Osteoblast (primary cell): ENCODE results near the gene ING4. TPM values are rescaled to one million over a fixed set of nuclear protein-coding genes. Genes with fewer than 3 reads are reported as not detected.

ENCODE experiments used
- DNase-seq: peaks from one replicate; pipeline ENCODE4 v3.0.0; 2011; ENCODE audit warnings: low spot score, mixed read lengths; ENCODE audit not compliant: insufficient read length; ENCODE audit errors: missing footprints
- H2AFZ ChIP-seq: 2 replicates; pipeline ENCODE4 v1.6.0; 2011; ENCODE audit warnings: mild to moderate bottlenecking, low read length
- H3K27ac ChIP-seq: 2 replicates; pipeline ENCODE4 v1.5.1; 2011; ENCODE audit warnings: mild to moderate bottlenecking, low read depth, low read length, moderate library complexity
- H3K27me3 ChIP-seq: 2 replicates; pipeline ENCODE4 v1.6.0; 2012; ENCODE audit warnings: mild to moderate bottlenecking, control low read depth, inconsistent platforms, low read length, moderate library complexity; ENCODE audit not compliant: insufficient read depth
- H3K36me3 ChIP-seq: 2 replicates; pipeline ENCODE4 v1.5.1; 2011; ENCODE audit warnings: mild to moderate bottlenecking, low read length, control low read depth, moderate library complexity; ENCODE audit not compliant: insufficient read depth
- H3K4me1 ChIP-seq: 2 replicates; pipeline ENCODE4 v1.5.1; 2011; ENCODE audit warnings: mild to moderate bottlenecking, low read length, control low read depth, moderate library complexity; ENCODE audit not compliant: insufficient read depth
- H3K4me2 ChIP-seq: 2 replicates; pipeline ENCODE4 v1.6.0; 2011; ENCODE audit warnings: mild to moderate bottlenecking, low read length; ENCODE audit not compliant: insufficient read depth
- H3K4me3 ChIP-seq: fragments of 200-600 bp; sonication (generic); 3 replicates; pipeline ENCODE4 v1.5.1; 2012; ENCODE audit warnings: mild to moderate bottlenecking, low read length, inconsistent platforms; ENCODE audit not compliant: insufficient read depth
- H3K79me2 ChIP-seq: 2 replicates; pipeline ENCODE4 v1.6.0; 2012; ENCODE audit warnings: mild to moderate bottlenecking, low read length, control low read depth, inconsistent platforms; ENCODE audit not compliant: insufficient read depth
- H3K9me3 ChIP-seq: 2 replicates; pipeline ENCODE4 v1.5.1; 2011; ENCODE audit warnings: low read depth, low read length, control low read depth
- H4K20me1 ChIP-seq: 2 replicates; pipeline ENCODE4 v1.6.0; 2012; ENCODE audit warnings: mild to moderate bottlenecking, low read length, control low read depth; ENCODE audit not compliant: insufficient read depth
- CTCF ChIP-seq: IDR thresholded peaks from 2 replicates; pipeline ENCODE4 v1.5.1; 2011; ENCODE audit warnings: mild to moderate bottlenecking, low read depth, low read length, moderate library complexity; ENCODE audit errors: extremely low read depth
- total RNA-seq: library from RNA; depleted of rRNA; stranded (reverse); fragments of >200 nt; gene quantifications from 2 replicates; pipeline ENCODE4 v1.2.3, GENCODE V29; 2012

The ING4 gene
- total RNA-seq, 1 donor, result 53.6 TPM

DNA sequence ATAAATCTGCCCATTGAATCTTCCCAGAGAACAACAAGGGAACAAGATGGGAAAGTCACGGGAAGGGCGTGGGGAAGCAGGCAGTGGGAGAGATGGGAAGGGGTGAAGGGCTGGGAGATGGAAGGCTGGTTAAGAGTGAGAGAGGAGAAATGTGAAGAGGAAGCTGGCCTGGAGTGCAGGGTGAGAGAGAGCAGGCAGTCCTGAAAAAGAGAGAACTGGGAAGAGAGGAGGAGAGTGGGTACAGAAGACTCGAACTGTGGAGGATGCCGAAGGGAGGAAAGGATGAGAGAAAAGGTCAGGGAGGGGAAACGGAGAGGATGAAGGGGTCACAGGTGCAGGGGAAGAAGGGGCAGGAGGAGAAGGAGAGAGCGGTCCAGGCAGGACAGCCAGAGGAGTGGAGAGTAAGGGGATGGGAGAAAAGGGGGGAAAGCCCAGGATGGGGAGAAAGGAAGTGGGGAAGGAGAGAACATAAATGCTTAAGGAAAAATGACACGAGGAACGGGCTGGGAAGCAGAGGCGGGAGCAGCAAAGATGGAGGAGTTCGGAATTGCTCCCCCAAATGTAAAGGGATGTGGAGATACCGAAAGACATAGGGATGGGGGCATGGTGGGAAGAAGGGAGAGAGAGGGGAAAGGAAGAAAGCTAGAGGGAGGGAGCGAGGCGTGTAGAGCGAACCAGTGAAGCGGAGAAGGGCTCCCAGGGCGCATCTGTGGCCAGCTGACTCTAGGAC lies 36.5 kb upstream of the ING4 start:
- H3K9me3 ChIP-seq, result no peaks in the 10 kb centered on the region
- no peaks in the 10 kb centered on the region for H3K79me2 ChIP-seq
- H3K36me3 ChIP-seq, result no peaks in the 10 kb centered on the region
- H2AFZ ChIP-seq, result peak overlapping the region; percentile 49
- DNase-seq, result peak; percentile 69
- H3K27me3 ChIP-seq, result peaks cover 50% of the 10 kb centered on the region
- H4K20me1 ChIP-seq, result no peaks in the 10 kb centered on the region
- H3K4me3 ChIP-seq, result peak overlapping the region; percentile 66
- H3K4me1 ChIP-seq, result peaks cover 5% of the 10 kb centered on the region
- no peak overlapping the region for H3K27ac ChIP-seq
- peak overlapping the region; percentile 76 for H3K4me2 ChIP-seq
- TF ChIP-seq CTCF, result no peak

DNA sequence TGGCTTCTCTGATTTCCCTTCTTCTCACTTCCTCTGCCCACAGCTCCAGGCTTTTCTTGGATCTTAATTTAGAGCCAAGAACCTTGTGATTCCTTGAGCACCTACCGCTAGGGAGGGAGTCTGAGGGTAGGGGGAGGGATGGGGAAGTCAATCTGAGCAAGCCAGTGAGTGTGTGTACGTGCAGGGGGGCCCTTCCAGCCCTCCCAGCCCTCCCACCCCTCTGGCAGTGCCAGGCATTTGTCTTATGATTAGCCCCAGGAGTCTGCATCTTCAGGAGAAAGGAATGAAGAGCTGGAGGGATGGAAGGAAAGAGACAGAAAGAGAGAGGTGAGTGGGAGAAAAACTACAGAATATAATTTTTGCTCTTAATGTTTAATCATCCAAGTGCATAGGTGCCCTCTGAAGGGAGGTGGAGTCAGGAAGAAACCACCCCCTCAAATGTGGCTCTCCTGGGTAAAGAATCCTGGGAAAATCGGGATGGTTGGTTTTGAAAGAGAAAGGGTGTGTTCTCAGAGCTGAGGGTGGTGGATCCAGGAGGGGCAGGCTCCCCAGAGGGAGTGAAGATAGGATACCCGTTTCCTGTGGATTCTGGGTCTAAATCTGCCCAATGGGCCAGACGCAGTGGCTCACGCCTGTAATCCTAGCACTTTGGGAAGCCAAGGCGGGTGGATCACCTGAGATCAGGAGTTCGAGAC lies 35.6 kb upstream of the ING4 start:
- Histone ChIP-seq H3K4me3 (no peak overlapping the region), H3K27me3 (peaks cover 45% of the 10 kb centered on the region), H3K27ac (no peak overlapping the region), H3K79me2 (no peaks in the 10 kb centered on the region), H3K36me3 (no peaks in the 10 kb centered on the region), H3K4me1 (peaks cover 5% of the 10 kb centered on the region), H3K4me2 (no peak overlapping the region), H4K20me1 (no peaks in the 10 kb centered on the region), H3K9me3 (no peaks in the 10 kb centered on the region), H2AFZ (no peak overlapping the region)
- peak; percentile 74 for DNase-seq
- TF ChIP-seq CTCF, result no peak

- Histone ChIP-seq H3K36me3 (no peaks in the 10 kb centered on the region), H2AFZ (no peak overlapping the region), H3K4me1 (peaks cover 5% of the 10 kb centered on the region), H3K4me3 (no peak overlapping the region), H3K4me2 (no peak overlapping the region), H3K27ac (no peak overlapping the region), H3K27me3 (peaks cover 41% of the 10 kb centered on the region), H3K79me2 (no peaks in the 10 kb centered on the region), H4K20me1 (no peaks in the 10 kb centered on the region), H3K9me3 (no peaks in the 10 kb centered on the region)
- DNase-seq, result peak; percentile 99
- peak; percentile 71 for TF ChIP-seq CTCF
Measured at GRCh38 chr12:6697584-6698351, 34.8 kb upstream of the ING4 start.
